ENCODE measurements around the gene ROCK2.
"Not testable (repeated sequence)": the region's sequence is repeated elsewhere in the genome, so short reads cannot be mapped to it uniquely, and the experiment has no call there.

Gene ROCK2

DNA sequence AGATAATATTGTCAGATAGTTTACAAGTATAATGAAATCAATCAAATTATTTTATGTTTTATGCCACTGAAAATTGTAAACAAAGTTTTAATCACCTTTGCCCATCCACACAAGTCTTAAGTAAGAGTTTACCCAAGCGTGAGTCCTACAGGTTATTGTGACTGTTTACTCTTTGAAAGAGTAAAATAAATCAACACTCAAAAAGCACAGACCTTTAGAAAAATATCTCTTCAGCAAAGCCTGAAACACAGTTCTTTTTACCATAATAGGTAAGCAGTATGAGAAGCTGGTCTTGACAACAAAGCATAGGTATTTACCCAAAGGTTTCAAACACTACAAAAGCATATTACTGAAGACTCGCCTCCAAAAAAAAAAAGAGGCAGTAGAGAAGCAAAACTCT, 3.7 kb downstream of the ROCK2 start:
- no peak for DNase-seq (ENCODE audit: low spot score)

DNA sequence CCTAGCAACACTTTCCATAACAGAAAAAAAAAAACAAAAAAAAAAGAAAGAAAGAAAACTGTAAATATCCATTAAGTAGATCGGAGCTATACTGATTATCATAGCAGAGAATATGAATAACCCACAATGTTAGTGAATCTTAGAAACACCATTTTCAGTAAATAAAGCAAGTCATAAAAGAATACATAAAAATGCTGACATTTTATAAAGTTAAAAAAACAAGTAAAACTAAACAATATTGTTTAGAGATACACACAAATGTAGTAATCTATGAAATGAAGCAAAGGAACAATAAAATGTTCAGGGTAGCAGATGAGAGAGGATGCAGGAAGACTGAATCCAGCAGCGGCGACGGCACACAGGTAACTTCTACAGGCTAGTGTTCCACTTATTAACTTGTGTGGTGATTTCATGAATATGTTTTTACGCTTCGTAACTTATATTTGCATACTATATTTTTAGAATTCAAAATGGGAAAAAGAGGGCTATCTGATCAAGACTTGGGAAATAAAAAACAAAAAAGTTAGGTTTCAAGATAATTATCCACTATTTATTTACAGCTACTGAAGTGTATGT, 4.8 kb downstream of the ROCK2 start:
- no peak for DNase-seq (ENCODE audit: low spot score)

DNA sequence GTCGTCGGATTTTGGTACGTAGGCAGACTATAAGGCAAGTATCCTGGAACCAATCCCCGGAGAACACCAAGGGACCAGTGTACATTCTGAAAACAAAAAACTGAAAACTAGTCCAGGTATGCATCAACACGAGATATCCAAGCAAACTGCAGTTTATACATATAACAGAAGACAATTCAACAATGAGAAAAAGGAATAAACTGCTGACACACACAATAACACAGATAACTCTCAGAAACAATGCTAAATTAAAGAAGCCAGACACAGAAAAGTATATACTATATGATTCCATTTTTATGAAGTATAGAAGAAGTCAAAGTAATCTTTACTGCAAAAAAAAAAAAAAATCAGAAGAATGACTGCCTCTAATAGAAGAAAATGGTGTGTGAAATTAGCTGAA, 5.9 kb downstream of the ROCK2 start:
- DNase-seq (ENCODE audit: low spot score), result no peak

DNA sequence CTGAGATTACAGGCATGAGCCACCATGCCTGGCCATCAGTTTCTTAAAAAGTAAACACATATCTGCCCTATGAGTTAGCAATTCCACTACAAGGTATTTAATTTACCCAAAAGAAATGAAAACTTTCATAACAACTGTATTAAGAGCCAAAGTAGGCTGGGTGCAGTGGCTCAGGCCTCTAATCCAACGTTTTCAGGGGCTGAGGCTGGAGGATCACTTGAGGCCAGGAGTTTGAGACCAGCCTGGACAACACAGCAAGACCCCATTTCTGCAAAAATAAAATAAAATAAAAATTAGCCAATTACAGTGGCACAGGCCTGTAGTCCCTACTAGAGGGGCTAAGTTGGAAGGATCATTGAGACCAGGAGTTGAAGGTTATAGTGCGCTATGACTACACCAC, 6.5 kb downstream of the ROCK2 start:
- no peak for DNase-seq (ENCODE audit: low spot score)

DNA sequence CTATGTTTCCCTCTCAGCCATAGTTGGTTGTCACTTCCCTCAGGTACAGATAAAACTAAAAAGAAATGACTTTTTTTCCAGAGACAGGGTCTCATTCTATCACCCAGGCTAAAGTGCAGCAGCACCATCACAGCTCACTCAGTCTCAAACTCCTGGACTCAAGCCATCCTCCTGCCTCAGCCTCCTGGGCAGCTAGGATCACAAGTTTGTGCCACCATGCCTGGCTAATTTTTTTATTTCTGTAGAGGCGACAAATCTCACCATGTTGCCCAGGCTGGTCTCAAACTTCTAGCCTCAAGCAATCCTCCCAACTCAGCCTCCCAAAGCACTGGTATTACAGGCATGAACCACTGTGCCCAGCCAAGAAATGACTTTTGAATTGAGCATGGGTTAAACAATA, 8.2 kb downstream of the ROCK2 start:
- no peak for DNase-seq (ENCODE audit: low spot score)

DNA sequence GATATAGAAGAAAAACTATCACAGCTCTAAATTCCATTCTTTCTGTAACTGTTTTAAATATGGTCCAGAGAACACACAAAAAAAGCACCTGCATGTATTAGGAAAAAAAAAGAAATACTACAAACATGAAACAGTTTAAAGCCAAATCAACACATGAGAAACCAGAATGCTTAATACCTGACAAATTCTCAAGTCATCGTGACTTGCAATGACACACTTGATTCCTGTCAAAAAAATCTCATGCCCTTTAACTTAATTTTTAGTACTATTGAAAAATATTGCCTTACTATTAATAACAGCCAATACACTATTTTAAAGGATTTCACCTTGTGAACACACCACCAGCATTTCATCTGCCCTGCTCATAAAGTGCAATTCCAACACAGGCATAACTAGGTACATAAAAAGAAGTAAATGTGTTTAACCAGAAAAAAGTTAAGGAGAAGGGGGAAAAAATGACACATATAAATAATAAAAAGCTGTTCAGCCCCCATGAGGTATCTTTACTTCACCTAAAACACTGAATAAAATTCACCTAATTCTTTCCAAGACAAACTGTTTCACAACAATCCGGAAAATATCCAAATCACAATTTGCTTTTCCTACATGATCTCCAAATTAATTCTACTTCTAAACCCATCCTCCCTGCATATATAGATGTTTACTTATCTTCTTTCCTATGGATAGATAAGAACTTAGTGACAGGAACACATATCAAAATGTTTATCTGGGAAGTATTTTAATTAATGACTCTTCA, 10.8 kb downstream of the ROCK2 start:
- no peak for DNase-seq (ENCODE audit: low spot score)

DNA sequence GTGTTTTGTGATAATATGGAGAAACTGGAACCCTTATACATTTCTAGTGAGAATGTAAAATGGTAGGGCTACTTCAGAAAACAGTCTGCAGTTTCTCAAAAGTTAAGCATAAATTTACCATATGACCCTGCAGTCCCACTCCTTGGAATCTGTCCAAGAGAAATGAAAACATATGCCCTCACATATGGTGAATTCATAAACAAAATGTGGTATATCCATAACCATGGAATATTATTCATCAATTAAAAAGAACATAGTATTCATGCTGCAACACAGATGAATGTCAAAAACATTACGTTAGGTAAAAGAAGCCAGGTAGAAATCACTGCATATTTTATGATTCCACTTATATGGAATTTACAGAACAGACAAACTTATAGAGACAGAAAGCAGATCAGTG, 11.8 kb downstream of the ROCK2 start:
- no peak for DNase-seq (ENCODE audit: low spot score)

DNA sequence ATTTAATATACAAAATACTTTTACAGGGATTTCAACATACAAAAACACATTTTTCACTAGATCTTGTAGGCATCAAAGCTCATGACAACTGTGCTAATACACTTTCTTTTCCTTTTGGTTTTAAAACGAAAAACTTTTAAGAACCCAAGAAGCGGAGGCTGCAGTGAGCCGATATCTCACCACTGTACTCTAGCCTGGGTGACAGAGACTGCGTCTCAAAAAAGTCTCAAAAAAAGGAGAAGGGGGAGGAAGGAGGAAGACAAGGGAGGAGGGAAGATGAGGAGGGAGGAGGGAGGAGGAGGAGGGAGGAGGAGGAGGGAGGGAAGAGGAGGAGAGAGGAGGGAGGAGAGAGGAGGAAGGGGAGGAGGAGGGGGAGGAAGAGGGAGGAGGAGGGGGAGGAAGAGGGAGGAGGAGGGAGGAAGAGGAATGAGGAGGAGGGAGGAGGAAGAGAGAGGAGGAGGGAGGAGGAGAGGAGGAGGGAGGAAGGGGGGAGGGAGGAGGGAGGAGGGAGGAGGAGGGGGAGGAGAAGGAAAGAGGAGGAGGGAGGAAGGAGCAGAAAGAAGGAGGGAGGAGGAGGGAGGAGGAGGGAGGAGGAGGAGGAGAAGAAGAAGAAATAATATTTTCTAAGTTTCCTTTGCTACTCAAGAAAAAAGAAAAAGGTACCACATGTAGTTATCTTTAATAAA, 13.8 kb downstream of the ROCK2 start:
- DNase-seq (ENCODE audit: low spot score), result no peak

DNA sequence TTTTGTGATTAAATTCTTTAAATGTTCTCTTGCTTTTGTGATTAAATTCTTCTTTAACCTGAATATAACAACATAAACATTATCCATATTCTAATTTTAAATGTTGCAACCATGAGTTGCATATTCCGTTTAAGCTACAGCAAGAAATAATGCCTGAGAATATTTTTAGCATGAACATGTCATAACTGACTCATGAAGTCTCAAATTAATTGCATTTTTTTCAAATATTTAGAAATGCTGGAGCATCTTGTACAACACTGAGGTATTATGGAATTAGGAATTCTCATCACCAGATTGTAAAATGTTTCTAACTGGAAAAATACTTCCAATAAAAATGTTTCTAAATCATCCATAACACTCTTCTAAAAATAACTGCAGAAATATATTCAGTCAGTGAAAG, 14.7 kb downstream of the ROCK2 start:
- DNase-seq (ENCODE audit: low spot score), result no peak

DNA sequence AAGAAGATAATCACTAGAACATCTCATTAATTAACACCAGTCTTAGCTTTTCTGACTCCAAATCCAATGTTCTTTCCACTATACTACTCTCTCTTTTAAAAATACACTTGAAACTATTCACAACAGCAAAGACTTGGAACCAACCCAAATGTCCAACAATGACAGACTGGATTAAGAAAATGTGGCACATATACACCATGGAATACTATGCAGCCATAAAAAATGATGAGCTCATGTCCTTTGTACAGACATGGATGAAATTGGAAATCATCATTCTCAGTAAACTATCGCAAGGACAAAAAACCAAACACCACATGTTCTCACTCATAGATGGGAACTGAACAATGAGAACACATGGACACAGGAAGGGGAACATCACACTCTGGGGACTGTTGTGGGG, 15.9 kb downstream of the ROCK2 start:
- DNase-seq (ENCODE audit: low spot score), result not testable (repeated sequence)

DNA sequence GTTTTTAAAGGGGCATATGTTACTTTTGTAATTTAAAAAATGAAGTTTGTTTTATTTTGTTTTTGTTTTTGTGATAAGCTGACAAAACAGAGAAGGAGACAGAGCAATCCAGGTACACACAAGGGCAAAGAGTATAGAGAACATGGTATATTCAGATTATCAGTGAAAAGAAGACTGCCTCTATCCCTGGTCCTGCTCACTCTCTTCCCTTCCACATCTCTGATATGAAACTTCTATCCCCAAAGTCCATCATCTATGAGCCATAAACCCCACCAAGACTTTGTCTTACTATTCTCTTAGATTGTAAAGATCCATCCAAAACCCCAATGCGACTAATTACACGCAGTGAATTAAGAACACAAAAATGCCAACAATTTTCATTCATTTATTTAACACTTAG, 16.6 kb downstream of the ROCK2 start:
- no peak for DNase-seq (ENCODE audit: low spot score)

DNA sequence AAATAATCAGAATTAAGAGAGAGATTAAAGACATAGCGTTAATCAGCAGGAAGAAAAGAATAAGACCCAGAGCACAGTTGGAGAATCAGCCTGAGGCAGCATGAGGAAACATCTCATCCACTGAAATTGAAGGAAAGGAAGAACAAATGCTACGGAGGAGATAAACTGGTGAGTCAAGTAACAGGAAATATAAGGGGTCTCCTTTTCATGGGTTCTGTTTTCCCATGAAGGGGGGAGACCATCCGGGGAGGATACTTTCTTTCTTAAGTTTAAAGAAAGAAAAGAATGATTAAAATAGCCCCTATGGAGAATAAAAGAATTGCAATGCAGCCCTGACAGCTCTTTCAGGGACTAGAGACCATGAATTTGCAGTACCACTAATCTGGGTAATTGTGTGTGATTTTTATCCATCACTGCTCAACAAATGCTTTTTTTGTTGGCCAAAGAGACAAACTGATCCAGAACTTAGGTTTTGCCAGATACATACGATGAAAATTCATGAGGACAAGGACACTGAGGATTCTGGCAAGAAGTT, 17.7 kb downstream of the ROCK2 start:
- no peak for DNase-seq (ENCODE audit: low spot score)

DNA sequence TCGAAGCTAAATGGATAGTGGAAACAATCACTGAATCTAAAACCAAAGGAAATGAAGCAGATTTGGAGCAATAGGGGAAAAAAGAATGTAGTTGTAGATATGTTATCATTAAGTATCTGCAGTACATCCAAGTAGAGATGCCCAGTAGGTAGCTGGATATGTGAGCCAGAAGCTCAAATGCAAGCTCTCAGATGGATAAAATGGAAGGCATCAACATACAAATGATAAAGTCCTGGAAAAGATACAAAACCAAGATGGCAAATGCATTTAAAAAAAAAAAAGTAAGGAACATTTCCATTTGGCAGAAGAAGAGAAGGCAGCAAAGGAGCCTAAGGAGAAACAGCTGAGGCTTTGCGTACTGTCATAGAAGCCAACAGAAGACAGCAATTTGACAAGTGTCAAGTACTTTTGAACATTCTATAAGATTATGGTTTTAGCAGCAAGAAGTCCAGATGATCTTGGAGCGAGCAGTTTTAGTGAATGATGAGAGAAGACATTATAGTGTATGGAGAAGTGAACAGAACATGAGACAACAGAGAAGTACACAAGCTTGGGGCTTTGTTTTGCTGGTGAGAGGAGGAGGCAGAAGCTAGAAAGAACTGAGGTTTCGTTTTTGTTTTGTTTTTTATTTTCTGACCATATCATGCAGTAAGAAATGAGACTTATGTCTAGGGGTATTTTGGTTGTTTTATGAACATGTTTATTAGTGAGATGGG, 18.3 kb downstream of the ROCK2 start:
- no peak for DNase-seq (ENCODE audit: low spot score)

DNA sequence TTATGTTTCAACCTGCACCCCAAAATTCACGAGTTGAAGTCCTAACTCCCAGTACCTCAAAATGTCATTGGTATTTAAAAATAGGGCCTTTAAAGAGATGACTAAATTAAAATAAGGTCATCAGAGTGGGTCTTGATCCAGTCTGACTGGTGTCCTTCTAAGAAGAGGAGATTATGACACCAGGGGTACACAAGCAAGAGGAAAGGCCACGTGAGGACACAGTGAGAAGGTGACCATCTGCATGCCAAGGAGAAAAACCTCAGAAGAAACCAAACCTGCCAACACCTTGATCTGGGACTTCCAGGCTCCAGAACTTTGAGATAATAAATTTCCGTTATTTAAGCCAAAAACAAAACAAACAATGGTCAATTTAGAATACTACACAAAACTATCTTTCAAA, 22.6 kb downstream of the ROCK2 start:
- no peak for DNase-seq (ENCODE audit: low spot score)

DNA sequence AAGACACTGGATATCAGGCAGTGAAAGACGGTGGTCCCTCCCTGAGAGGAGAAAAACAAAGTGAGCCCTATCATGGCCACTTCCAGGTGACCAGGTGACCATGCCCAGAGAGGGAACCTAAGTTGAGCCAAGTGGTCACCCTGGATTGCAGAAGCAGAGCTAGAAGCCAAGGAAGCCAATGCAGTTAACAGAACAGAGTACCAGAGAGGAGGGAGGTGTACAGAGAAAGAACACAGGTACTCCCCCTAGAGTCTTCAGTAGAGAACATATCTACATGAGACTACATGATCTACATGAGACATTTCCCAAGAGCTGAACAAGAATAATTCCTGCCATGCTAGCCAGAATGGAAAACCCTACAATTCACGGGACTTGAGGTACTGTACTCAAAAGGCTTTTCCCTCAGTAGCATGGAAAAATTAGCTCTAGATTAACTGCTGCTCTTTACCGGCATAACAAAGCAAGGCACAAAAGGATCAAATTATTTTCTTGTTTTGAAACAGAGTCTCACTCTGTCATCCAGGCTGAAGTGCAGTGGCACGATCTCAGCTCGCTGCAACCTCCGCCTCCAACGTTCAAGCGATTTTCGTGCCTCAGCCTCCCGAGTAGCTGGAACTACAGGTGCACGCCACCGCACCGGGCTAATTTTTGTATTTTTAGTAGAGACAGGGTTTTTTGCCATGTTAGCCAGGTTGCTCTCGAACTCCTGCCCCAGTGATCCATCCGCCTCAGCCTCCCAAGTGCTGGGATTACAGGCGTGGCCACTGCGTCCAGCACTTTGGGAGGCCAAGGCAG, 23.5 kb downstream of the ROCK2 start:
- DNase-seq (ENCODE audit: low spot score), result no peak

DNA sequence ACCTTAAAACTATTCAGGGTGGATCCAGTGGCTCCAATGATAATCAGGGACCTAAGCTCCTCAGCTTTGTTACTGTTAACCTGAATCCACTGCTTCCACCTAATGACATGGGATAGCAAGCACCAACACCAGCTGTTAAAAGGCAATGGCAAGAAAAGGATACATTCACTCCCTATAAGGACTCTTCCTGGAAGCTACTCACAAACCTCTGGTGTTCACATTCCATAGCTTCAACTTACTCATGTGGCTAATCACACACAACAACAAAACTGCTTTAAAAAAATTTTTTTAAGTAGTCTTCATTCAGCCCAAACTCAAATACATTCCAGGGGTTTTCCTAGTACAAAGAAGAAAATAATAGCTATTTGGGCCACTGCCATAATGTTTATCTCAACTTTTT, 24.5 kb downstream of the ROCK2 start:
- no peak for DNase-seq (ENCODE audit: low spot score)

DNA sequence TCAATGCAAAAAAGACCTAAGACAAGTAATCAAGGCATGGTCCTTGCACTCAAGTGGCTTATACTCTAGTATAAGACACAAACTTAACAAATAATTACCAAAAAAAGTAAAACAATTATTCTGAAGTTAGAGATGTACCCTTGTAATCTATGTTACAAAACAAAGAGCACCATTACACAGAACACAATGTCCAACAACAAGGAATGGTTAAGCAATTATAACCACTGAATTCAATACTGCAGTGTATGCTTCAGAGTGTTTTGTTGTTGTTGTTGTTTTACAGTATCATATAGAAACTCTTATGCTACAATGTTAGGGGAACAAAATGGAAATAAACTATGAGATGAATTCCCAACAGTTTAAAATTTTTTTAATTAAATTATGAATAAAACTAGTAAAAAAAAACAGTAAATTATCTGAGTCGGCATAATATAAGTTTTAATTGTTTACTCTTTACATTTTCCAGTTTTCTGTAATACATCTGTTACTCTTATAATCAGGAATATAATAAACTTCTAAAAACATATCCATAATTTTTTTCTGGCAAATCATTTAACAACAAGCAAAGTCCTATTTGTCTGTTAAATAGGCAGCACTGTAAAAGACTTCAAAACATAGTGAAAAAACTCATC, 29.2 kb downstream of the ROCK2 start:
- no peak for DNase-seq (ENCODE audit: low spot score)

DNA sequence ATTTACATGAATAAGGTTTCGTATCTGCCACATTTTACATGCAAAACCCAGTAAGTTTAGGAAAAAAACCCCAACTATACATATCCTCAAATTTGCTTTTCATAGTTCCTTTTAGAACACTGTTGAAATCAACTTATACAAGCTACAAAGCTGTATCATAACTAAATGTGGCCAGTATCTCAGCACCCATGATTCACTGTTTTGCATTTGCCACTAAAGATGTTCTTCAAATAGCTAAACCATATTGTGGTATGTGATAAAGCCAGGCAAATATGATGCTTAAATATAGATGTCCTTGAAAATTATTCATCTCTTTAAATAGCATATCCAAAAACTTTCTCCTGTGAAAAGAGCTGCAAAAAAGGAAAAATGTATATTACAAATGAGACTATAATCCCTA, 29.9 kb downstream of the ROCK2 start:
- no peak for DNase-seq (ENCODE audit: low spot score)

DNA sequence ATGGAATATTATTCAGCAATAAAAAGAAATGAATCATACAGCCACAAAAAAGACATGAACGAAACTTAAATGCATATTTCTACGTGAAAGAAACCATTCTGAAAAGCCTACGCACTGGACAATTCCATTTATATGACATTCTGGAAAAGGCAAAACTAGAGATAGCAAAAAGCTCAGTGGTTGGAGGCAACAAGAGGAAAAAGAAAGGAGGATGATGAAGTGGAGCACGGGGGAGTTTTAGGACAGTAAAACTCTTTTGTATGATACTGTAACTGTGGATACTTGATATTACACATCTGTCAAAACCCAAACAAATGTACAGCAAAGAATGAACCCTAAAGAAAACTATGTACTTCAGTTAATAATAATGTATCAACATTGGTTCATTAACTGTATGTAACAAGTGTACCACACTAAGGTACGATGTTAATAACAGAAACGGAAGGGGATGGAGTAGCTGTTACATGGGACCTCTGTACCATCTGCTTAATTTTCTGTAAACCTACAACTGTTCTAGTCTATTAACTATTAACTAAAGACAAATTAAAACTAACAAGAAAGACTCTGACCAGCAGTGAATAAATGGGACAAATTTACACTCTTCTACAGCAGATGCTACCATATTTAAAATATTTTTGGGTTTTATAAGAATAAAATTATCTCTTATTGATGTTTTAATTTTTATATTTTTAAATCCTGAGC, 31.5 kb downstream of the ROCK2 start:
- no peak for DNase-seq (ENCODE audit: low spot score)

DNA sequence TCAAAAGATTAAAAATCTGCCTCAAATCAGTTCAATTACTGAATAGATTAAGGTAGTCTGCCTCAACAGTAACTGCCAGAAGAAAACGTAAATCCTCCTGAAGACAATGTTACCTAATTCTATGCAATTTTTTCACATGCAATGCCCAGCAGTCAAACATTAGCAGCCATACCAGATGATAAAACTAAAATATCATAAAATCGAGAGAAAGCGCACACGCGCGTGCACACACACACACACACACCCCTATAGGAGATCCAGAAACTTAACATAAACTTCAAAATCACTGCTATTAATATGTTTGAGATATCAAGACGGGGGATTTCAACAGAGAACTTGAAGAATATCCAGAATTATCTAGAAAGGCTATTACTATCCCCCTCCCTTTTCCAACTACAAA, 32.9 kb downstream of the ROCK2 start:
- DNase-seq (ENCODE audit: low spot score), result no peak

DNA sequence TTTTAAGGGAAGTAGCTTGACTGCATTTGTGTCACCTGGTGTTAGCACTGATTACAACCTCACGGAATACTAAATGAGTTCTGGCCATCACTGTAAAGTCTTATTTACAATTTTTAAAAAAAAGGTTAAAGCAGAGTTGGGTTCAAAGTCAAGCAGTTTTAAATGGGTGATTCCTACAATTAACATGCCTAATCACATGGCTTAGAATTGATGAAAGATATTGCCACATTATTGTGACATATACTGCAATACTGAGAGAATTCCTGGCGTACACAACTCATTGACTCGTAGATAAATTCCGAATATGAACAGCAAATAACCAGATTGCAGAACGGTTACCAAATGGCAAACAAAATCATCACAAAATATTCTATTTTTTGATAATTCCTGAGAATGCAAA, 34.2 kb downstream of the ROCK2 start:
- no peak for DNase-seq (ENCODE audit: low spot score)

All from Ammon's horn (tissue), 1 donor.